HG02970 (cell line): ENCODE data around the gene ZBTB46.

Source experiments
- ATAC-seq: cut with Tn5 transposase; IDR thresholded peaks from one replicate; pipeline ENCODE4 v1.9.1; 2021; ENCODE audit warnings: mild to moderate bottlenecking, moderate library complexity, moderate number of reproducible peaks; ENCODE audit not compliant: unreplicated experiment, low FRiP score

ZBTB46 gene

DNA sequence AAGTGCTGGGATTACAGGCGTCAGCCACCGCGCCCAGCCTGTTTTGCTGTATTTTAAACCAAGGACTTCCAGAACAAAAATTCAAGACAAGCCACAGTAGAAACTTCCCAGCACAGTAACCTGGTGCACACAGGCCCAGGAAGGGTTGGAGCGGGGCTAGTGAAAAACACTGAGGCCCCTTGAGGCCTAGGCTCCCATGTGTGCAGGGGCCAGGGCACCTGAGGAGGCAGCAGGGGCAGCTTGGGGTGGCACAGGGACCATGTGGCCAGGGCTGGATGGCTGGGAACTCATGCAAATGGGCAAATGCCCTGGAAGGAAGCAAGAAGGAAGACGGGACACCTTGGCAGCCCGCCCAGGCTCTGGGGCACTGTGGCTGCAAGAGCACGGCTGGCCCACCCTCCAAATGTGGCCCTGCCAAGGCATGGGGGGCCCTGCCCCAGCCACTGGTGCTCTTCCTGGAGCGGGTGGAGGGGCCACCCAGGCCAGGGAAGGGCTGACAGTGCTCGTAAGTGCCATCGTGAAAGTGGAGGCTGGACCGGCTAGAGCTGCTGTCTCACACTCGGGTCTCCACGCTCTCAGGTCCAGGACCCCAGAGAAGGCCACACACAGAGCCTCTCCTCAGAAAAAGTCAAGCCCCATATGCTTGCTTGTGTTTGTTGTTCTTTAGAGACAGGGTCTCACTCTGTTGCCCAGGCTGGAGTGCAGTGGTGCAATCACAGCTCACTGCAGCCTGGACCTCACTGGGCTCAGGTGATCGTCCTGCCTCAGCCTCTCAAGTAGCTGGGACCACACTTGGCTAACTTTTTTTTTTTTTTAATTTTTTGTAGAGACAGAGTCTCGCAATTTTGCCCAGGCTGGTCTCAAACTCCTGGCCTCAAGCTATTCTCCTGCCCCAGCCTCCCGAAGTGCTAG, 81.2 kb downstream of the ZBTB46 start:
- ATAC-seq = no peak

GRCh38 chr20:63748934-63749270, 82.2 kb downstream of the ZBTB46 start:
- ATAC-seq = no peak

DNA sequence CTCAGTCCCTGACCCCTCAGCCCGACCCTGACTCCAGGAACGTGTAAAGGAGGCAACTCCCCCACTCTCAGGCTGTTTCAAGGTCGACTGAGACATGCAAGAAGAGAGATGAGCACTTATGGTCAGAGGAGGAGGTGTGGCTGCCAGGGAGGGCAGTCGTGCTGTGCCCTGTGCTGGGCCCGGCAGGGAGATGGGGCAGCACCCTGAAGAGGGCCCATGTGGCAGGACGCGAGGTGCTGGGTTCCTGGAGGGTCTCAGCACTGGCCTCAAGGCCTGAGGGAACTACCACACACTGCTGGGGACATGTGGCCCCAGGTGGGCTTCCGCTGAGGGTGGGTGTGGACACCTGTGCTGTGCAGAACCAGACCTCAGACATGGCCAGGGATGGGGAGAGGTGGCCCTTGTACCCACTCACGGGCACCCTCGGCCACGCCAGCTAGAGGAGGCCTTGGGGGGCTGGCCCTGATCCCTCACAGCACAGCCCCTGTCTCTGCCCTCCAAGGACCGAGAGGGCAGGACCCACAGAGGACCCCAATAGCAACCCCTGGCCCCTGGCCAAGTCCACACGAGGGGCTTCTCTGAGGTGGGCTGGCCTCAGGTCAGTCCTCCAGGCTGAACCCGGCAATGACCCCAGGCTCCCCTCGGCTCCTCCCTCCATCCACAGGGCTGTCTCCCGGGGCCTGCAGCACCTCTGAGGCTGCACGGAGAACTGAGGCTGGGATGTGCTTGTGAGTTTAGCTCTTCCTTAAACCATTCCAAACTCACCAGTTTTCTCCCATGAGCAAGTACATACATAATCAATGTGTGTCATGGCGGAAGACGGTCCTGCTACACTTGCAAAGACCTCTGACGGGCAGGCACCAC, 82.8 kb downstream of the ZBTB46 start:
- no peak for ATAC-seq

- ATAC-seq = no peak
These were observed 83.4 kb downstream of the ZBTB46 start for GRCh38 chr20:63747622-63748069.

DNA sequence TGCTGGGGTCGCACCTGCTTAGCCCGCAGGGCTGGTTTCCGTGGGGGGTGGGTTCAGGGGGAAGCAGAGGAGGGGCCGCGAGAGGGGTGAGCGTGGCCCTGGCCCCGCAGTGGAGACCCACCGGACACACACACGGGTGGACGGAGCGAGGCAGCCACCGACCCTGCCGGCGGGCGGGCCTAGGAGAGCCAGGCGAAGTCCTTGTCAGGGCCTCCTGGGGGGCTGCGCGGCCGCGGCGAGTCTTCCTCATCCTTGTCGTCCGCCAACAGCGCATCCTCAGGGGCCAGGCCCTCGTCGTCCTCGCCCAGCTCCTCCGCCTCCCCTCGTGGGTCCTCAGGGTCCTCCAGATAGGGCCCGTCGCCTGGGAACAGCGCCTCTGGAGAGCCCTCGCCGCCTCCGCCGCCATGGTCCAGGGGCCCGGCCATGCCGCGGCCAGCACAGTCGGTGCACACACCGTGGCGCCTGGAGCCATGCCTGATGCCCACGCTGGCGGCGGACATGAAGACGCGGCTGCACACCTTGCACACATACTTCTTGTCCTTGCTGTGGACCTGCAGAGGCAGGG, 84.2 kb downstream of the ZBTB46 start:
- no peak for ATAC-seq

GRCh38 chr20:63745961-63746731, 84.9 kb downstream of the ZBTB46 start:
- ATAC-seq = no peak

GRCh38 chr20:63745424-63745805, 85.6 kb downstream of the ZBTB46 start:
- ATAC-seq = no peak

GRCh38 chr20:63744574-63745423, 86.3 kb downstream of the ZBTB46 start:
- ATAC-seq = no peak

- no peak for ATAC-seq
These were observed 86.9 kb downstream of the ZBTB46 start for GRCh38 chr20:63744158-63744557.

DNA sequence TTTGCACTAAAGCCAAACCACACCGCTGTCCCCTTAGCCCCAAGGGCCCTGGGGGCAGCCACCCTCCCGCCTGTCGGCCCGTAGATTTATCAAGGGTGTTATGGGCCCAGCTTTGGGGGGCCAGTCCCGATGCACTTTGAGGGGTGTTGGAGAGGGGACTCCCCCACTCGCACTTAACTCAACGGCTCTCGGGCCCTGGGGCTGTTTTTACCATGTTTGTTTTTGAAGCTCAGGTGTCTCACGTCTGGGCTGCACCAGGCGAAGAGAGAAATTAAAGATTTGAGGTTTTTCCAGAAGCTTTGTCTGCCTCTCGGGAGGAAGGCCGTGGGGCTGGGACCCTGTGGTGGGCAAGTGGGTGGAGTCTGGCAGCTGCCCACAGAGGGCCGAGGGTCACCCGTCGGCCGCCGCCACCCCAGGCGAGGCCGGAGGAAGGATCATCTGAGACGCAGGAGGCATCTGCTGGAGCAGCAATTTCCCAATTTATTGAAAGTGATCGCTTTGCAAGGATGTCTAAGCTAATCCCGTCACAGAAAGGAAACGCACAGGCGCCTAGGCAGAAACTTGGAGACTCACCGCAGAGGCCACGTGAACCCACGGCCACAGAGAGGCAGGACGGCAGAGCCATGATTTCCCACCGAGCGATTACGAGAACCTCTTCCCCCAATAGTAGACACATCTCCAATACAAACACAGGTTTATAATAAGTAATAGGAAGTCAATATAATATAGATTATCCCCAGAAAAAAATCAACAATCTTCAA, 87.7 kb downstream of the ZBTB46 start:
- ATAC-seq = no peak

DNA sequence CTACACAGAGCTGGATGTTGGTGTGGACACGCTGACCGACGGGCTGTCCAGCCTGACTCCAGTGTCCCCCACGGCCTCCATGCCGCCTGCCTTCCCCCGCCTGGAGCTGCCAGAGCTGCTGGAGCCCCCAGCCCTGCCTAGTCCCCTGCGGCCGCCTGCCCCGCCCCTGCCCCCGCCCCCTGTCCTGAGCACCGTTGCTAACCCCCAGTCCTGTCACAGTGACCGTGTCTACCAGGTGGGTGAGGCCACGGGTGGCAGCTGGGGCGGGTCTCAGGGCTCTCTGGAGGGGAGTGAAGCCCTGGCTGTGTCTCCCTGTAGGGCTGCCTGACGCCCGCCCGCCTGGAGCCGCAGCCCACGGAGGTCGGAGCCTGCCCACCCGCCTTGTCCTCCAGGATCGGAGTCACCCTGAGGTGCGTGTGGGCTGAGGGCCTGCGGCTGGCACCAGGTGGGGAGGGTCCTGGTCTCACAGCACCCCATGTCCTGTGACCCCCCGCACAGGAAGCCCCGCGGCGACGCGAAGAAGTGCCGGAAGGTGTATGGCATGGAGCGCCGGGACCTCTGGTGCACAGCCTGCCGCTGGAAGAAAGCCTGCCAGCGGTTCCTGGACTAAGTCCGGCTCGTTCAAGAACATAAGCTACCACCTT, 88.6 kb downstream of the ZBTB46 start:
- no peak for ATAC-seq

DNA sequence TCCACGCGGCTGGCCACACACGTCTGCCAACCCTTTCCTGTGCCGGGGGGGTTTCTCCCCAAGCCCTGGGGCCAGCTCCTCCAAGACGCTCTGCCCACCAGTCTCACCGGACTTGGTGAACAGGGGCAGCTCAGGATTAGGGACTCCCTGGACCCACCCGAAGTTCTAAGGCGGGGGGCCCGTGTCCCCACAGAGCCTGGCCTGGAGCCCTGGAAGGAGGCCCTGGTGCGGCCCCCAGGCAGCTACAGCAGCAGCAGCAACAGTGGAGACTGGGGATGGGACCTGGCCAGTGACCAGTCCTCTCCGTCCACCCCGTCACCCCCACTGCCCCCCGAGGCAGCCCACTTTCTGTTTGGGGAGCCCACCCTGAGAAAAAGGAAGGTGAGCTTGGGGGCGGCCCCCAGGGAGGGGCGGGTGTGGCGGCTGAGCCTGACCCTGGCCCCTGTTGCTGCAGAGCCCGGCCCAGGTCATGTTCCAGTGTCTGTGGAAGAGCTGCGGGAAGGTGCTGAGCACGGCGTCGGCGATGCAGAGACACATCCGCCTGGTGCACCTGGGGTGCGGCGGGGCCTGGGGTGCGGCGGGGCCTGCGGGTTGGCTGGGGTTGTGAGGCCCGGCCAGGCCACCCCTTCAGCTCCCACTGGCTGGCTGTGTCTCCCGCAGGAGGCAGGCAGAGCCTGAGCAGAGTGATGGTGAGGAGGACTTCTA, 89.2 kb downstream of the ZBTB46 start:
- no peak for ATAC-seq

DNA sequence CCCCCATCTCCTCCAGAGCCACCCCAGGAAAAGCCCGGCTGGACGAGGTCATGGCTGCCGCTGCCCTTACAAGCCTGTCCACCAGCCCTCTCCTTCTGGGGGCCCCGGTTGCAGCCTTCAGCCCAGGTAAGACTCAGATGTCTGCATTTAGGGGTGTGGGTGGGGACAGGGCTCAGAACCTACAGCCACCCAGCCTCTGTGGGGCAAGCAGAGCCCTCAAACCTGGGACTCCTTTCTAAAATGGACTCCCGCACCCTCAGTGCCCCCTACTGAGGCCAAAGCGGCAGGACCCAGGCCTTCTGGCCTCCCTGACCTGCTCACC, 89.7 kb downstream of the ZBTB46 start:
- no peak for ATAC-seq

DNA sequence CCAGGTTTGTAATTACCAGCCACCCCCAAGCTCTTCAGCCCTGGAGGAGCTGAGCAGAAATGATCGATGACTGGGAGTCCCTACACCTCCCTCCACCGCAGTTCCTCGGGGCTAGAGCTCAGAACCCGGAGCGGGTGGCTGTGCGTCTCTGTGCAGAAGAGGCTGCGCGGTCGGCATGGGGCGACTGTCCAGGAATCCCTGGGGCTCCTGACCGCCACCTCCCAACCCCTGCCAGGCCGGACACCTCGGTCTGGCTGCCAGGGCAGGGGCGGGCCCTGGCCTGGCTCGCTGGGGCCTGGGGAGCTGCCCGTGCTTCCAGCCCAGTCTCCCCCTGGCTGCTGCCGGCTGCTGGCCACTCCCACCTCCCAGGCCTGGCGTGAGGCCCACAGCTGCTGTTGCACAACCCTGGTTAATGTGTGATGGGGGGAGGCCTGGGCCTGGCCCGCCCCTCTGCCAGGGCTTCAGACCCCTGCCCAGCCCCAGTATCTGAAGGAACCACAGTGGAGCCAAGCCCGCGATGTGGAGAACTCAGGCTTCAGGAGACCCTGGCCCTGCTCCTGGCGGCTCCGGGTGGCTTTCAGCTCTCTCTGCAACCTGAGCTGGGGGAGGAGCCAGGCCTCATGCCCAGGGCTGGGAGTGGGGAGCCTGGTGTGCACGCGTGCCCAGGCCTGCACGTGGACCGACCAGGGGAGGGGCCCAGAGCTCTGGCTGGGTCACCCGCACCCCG, 90.3 kb downstream of the ZBTB46 start:
- no peak for ATAC-seq

- ATAC-seq = no peak
These were observed 90.9 kb downstream of the ZBTB46 start for GRCh38 chr20:63740070-63740626.

DNA sequence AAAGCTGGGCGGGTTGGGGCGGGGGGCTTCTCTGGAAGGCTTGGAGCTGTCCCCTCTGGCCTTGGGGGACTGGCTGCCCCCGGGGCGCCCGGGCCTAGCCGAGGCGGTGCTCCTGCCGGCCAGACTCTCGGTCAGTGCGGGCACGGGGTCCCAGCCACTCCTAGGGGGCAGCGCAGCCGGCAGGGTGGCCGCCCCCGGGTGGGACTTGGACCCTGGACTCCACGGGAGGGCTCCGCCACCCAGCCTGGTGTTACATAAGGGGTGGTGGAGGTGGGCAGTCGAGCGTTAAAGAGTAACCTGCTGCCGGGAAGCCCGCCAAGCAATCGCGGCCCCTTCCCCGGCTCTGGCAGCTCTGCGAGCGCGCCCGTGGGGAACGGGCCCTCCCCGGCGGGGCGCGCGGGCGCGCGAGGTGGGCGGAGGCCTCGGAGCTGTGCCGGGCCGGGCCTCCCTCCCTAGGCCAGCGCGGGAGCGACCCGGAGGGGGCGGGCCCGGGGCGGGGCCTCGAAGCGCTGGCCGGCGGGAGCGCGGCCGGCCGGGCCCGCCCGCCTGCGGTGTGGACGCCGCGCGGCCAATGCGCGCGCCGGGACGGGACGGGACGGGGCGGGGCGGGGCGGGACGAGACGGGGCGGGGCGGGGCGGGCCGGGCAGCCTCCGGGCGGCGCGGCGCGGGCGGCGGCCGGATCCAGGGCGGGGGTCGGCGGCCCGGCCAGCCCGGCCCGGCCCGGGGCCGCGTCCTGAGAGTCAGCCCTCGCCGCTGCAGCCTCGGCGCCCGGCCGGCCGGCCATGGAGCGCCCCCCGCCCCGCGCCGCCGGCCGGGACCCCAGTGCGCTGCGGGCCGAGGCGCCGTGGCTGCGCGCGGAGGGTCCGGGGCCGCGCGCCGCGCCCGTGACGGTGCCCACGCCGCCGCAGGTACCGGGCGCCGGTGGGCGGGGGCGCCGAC, 91.7 kb downstream of the ZBTB46 start, which contains the start of gene SLC2A4RG:
TSS of gene SLC2A4RG (plus strand) at position 647 of the 940 bp plus-strand sequence. CDS start at position 784, 137 bp downstream.
- ATAC-seq = peak; percentile 41
